HCT116 (cell line): ENCODE results near the gene CRYBA4.

Experiments
- CTCF ChIP-seq, 3 experiments: fragments of 200-600 bp in 1 of 3; sonication (generic) in 1 of 3; IDR thresholded peaks in 2 of 3; conservative IDR thresholded peaks in 1 of 3; 2 replicates each; pipeline ENCODE4 v1.5.1; 2012 to 2017; ENCODE audit warnings: low read depth in 2 of 3, low read length in 2 of 3, antibody characterized with exemption in 1 of 3, borderline replicate concordance in 1 of 3, control low read depth in 1 of 3, mild to moderate bottlenecking in 1 of 3, mixed read lengths in 1 of 3, mixed run types in 1 of 3, moderate library complexity in 1 of 3; ENCODE audit not compliant: insufficient read depth in 1 of 3
- POLR2A ChIP-seq: IDR thresholded peaks from 2 replicates; pipeline ENCODE4 v1.7.0; 2011; ENCODE audit warnings: borderline replicate concordance; ENCODE audit not compliant: insufficient read depth, insufficient read length; ENCODE audit errors: extremely low read depth
- SP1 ChIP-seq: IDR thresholded peaks from 2 replicates; pipeline ENCODE4 v1.6.1; 2012; ENCODE audit warnings: low read depth

- TF ChIP-seq CTCF (IDR thresholded peaks at IDR 0.05 in 2 of 3, conservative IDR thresholded peaks at IDR 0.05 in 1 of 3; ENCODE audit: borderline replicate concordance in 1 of 3, insufficient read depth in 1 of 3, low read depth in 2 of 3, low read length in 2 of 3), result no peak
- TF ChIP-seq SP1, result no peak
- no peak for TF ChIP-seq POLR2A
These were observed 48.6 kb upstream of the CRYBA4 start for GRCh38 chr22:26573026-26573662.
